CD4-positive, alpha-beta T cell treated with Interleukin-4 for 4 hours (primary cell): ENCODE measurements around the gene VSIG4.
"Not testable (repeated sequence)": the region's sequence is repeated elsewhere in the genome, so short reads cannot be mapped to it uniquely, and the experiment has no call there.

Experiments used
- DNase-seq: peaks from one replicate; pipeline ENCODE4 v3.0.0-alpha.2; 2020

VSIG4 gene, protein sequence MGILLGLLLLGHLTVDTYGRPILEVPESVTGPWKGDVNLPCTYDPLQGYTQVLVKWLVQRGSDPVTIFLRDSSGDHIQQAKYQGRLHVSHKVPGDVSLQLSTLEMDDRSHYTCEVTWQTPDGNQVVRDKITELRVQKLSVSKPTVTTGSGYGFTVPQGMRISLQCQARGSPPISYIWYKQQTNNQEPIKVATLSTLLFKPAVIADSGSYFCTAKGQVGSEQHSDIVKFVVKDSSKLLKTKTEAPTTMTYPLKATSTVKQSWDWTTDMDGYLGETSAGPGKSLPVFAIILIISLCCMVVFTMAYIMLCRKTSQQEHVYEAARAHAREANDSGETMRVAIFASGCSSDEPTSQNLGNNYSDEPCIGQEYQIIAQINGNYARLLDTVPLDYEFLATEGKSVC

DNA sequence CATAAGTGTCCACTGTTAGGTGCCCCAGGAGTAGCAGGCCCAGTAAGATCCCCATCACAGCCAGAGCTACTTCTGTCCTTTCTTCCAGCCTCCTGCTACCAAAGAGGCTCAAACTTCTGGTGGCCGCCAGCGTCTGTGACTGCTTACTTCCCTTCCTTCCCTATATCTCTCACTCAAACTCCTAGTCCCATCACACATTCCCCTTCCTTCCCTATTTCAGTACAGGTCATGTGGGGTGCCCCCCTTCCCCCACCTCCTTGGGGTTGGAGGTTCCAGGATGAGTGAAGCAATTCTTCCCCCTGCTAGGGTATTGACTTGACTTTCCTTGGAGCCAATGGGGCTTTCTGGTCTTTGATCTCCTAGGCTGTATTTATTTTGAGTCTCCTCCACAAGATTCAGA is at the start of gene VSIG4:
TSS of gene VSIG4 (minus strand) at position 137 of the 400 bp plus-strand sequence. CDS start at position 55, 82 bp downstream.
- no peak for DNase-seq

DNA sequence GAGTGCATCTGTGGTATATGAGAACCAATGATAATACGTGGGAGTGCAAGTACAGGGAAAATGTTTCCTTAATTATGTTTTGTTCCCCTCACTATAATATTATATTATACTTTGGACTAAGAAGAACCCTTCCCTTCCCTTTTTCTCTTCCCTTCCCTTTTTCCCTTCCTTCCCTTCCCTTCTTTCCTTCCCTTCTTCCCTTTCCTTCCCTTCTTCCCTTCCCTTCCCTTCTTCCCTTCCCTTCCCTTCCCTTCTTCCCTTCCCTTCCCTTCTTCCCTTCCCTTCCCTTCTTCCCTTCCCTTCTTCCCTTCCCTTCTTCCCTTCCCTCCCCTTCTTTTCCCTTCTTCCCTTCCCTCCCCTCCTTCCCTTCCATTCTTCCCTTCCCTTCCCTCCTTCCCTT is 36.9 kb upstream of the VSIG4 start:
- DNase-seq, result no peak

DNA sequence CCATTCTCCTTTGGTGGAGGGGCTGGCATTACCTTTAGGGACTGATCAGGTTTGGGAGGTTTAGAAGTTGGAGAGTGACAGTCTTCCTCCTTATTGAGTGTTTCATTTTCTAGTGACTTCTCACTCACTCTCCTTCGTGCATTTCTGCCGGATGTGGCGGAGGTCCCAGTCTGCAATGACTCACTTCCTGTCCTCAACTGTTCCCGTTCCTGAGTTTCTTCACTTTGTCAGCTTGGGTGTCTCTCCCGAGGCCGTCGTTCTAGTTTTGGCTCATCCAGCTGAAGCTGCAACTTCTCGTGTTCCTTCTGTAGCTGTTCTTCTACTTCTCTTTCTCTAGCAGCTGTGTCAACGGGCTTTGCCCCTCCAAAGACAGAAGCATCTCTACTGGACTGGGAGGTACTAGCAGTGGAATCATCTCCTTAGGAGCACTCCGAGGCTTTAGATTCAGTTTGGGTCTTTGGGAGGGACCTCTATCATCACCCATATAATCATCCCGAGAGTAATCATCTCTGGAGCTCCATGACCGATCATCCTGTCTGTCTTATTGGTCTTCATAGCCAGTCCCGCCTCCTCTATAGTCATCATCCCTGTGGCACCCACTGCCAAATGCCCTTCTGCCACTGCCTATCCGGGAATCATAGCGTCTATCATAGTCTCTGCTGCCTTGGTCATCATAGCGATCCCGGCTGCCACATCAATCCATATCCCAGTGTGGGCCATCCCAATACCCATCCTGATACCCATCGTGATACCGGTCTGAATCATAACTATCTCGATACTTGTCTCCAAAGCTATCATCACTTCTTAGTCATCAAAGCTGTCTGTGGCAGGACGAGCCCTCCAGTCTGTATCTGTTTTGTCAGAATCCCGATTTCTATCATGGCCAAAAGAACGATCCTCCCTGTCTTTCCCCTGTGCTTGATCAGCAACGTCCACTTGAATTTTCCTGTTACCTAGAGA is 35.3 kb upstream of the VSIG4 start:
- DNase-seq, result peak; percentile 41

DNA sequence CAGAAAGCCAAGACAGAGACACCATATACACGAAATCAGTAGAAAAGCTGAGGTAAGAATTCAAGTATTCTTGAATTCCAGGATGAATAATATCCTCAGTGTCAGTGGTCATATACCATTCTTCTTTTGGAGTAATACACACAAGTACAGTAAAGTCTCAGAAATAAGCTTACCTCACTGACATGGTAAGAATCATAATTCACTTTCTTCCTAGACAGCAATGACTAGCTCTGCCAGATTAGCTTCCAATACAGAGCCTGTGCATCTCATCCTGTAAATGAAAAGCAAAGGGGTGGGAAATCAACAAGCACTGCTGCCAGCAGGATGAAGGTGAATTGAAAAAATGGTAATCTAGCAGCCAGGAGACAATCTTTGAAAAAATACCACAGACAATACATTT is 31.2 kb upstream of the VSIG4 start:
- no peak for DNase-seq

DNA sequence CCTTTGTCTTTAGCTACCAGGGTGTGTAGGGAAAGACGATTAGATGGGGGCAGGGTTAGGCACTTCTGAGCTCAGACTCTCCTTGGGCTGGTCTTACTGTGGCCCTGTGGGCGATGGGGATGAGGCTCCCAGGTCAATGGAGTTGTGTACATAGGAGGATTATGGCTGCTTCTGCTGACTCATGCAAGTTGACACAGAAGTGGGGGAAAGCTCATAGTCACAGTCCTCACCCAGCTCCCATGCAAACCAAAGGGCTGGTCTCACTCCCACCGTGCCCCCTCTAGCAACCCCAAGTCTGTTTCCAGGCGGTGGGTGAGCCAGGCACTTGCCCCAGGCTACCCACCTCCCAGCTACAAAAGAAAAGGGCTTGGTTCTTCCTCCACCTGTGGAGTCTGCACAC is 24.4 kb upstream of the VSIG4 start:
- no peak for DNase-seq

DNA sequence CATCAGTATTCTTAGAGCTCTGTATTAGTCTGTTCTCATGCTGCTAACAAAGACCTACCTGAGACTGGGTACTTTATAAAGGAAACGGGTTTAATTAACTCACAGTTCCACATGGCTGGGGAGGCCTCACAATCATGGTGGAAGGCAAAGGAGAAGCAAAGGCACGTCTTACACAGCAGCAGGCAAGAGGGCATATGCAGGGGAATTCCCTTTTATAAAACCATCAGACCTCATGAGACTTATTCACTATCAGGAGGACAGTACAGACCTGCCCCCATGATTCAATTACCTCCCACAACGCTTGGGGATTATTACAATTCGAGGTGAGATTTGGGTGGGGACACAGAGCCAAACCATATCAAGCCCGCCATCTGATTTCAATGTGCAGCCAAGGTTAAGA is 17.1 kb upstream of the VSIG4 start:
- not testable (repeated sequence) for DNase-seq

DNA sequence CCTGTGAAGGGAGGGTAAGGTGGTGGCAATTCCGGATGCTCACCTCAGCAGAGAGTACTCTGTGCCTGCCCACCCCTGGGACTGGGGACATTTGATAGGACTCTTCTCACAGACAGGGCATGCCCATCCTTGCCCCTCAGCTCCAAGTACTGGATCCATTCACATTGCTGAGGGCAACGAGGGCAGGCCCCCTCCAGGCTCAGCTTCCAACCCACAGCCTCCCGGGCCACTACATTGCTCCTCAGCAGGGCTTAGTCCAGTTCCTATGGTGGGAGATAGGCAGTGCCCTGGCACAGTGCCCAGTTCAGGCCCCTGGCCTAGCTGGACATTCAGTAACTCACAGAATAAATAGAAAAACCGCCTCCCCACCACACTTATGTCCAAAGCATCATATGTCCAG is 15.1 kb upstream of the VSIG4 start:
- no peak for DNase-seq

DNA sequence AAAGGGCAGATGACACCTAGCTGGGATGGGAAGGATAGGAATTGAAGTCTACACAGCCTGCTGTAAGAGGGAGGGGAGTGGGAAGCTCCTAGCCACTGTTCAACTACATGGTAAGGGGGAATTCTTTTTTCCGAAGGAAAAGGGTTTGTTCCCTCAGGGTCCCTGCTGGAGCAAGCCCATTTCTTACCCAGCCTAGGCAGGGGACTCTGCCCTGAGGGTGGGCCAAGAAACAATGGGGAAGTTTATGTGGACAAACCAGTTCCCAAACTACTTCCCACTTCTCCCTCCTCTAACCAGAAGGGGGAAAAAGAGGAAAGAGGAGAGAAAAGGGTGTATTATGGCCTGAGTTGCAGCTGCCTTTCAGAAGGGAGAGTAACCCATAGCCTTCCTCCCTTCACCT is 13.5 kb upstream of the VSIG4 start:
- no peak for DNase-seq

DNA sequence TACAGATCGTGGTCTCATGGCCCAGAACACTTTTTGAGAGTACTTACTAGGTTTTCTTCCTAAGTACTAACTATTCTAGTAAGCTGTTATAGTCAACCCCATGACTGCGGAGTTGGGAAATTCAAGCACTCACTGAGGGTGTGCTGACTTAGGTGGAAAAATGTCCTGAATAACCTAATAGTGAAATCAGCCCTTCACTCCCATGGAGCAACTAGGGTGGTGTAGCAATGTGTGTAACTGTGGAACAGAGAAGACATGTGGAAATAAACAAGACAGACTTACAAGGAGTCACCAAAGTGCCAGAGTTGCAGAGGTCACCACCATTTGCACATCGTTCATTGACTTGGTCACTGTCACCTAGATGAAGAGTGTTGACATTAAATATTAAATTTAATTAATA is 12.1 kb upstream of the VSIG4 start:
- DNase-seq, result no peak

DNA sequence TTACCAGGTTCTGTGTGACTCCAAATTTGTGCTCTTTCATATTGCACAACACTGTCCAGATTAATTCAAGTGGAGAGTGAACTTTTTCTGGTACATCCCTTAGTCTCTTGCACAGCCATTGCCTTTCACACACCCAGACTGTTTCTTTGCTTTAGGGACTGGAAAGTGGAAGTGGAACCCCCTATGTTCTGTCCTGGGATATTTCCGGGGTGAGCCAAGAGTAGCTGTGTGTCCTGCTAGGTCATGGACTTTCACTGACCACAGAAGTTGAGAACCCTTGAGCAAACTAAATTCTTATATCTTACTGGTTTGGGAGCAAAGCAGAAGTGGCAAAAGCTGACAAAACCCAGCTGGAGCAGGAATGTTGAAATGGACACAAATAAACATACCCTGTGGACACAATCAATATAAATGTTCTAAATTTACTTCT is 10.3 kb upstream of the VSIG4 start:
- no peak for DNase-seq

DNA sequence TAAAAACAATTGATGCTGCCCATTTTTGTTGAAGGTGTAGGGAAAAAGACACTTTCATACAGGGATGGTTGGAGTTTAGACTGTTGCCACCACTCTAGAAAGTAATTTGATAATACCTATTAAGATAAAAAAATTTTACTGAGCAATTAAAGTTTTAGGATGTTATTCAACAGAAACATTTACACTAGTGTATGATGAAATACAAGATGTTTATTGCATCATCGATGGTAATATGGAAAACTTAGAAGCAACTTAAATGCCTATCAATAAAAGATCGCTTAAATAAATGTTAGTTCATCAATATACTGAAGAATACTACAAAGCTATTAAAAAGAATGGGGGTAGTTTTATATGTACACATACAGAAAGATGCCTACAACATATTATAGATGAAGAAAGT is 9.2 kb upstream of the VSIG4 start:
- DNase-seq, result no peak

DNA sequence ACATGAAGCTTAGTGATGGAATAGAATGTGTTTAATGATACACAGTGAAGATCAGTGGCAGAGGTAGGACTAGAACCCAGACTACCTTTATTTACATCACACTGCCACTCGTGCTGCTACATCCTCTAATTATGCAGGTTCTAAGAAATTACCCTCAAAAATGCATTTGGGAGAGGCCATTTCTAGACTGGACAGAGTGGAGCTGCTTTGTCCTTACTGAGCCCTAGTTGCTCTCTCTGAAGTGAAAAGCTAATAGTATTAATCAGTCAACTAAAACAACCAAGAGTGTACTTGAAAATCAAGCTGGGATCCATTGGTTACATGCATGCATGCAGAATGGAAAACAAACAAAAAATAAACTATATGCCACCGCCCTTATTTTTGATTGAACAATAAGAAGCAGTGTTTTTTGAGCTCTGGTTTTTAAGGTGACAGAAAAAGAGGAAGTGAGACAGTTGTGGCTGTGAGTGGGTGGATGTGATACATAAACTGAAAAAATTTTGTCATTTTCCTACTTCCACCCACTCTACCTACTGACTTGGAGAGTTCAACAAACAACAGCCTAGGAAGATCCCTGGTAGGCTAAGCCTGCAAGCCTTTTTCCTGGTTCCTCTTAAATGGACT is 6.8 kb upstream of the VSIG4 start:
- DNase-seq, result peak; percentile 55

DNA sequence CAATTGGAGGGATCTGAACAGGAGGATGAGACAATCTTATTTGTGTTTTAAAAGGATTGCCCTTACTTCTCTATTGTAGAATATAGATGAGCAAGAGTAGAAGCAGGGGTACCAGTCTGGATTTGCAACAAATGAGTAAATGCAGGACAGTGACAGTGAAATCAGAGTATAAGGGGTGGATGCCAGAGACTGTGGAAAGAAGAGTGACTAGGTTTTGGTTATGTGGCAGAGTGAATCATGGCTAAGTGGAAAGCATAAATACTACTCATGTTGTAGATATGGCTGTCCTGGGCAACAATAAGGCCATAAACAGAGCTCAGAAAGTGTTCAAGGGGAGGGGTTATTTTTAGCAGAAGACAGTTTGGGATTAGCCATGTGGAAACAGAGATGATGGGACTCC is 6.0 kb upstream of the VSIG4 start:
- peak; percentile 47 for DNase-seq

DNA sequence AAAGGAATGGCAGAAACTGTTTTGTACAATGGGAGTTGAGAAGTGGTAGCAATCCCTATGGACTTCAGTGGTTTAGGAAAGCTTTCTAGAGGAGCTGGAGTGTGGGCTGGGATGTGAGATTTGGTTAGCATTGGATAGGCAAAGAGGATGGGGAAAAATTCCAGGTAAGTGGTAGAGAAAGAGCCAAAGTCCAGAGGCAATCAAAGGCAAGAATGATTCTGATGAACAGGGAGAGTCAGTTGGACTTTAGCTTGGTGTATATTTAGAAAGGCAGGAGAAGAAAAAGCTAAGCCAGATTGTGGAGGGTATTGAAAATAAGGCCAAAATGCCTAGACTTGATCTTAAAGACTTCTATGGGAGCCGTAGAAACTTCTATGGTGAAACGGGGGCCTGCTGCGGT is 3.7 kb upstream of the VSIG4 start:
- no peak for DNase-seq

DNA sequence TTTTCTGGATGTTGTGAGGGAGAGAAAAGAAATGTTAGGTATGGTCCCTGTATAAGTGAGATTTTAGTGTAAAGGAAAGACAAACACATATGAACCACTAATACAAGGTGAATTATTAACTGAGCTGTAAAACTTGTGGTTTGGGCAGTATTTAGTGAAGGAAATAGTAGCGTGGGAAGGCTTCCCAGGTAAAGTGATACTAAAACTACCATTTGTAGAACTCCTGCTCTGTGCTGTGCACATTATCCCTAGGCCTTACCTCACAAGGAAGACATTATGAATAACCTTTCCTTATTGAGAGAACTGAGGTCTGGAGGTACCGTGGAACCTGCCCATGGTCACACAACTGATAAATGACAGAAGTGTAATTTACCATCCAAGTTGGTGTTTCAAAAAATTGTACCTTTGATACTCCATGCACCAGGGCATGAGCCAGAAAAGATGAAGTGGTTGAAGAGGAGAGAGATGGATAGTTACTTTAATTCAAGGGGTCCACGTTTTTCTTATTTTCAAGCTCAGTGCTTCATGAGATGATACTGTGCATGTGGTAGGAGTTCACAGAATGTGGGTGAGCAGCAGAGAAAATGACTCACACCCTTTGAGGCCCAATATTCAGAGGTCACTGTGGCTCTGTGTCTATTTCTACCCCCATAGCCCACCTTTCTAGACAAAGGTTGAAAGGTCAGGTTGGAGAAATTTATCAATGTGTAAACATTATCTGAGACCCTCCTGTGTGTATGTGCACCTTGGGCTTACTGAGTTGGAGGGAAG is 2.6 kb upstream of the VSIG4 start:
- no peak for DNase-seq

DNA sequence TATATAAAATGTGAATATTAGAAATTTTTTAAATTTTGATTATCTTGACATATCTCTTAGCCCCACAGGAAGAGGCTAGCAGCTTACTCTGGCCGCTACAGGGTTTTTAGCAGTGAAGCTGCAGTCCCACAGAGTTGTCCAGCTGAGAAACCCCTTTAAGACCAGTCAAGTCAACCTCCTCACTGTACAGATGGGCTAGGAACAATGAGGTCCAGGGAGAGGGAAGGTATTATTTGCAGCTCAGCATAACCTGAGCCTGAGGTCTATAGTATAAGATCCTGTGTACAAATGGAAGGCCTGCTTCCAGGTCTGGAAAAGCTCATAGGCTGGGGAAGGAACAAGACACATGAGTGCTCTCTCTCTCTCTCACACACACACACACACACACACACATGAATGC is 1.8 kb downstream of the VSIG4 start:
- no peak for DNase-seq

DNA sequence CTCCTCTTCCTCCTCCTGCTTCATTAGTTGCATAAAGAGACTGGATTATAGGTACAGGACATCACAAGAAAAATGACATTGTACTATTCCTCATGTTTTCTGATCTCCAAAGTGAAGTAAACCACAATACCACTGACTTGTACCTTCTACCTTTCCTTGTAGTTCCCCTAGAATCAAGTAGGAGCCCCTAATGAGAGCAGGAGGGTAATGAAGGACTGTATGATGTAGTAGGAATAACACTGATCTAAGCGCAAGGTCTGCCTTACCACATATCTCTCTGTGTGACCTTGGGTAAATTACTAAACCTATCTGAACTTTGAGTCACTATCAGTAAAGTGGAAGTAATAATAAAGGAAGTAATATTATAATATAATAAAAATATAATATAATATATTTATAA is 3.6 kb downstream of the VSIG4 start:
- no peak for DNase-seq

DNA sequence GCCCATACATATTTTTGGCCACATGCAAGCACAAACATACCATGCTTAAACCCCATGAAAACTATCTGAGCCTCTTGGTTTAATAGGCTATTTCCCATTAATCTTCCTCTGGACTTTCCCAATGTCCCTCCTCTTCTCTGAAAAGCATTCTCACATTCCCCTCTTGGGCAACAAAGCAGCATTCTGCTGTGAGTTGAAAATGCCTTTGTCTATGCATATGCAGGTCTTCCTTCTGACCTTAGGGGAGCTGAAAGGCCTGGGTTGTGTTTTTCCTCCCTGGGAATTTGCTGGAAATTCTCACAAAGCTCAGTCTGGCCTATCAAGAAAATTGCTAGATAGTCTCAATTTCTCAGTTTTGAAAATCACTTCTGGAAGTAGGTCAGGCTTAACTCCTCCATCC is 4.2 kb downstream of the VSIG4 start:
- no peak for DNase-seq

DNA sequence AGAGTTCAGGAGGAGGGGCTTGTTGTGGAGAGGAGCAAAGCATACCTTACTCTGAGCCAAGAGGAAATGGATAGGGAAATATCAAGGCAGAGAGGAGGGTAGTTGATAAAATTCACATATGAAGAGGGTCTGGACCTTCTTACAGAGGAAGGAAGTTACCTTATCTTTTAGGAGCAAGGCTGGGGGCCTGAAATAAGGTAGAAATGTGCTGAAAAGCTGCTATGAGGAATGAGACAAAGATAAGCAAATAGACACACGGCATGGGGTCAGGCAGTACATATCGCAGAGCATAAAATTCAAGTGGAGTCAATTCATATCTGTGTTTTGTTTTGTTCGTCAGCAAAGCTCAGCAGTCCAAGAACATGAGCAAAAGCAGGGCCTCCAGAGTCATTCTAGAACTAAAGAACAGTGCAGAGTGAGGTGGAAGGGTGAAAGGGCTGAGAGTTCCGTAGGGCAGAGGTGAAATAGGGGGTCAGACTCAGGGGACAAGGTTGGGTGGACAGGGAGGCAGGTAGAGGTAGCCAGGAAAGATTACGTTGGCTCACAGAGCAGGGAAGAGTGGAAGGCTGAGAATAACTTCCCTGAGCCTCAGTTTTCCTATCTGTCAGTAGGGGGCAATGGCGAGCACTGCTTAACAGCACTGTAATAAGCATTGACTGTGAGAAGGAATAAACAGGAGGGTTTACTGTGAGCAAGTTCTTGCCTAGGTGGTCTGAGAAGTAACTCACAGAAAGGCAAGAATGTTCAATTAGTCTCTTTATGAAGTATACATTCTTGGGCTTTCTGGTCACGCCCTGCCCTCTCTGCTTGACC is 9.2 kb downstream of the VSIG4 start:
- peak; percentile 54 for DNase-seq

DNA sequence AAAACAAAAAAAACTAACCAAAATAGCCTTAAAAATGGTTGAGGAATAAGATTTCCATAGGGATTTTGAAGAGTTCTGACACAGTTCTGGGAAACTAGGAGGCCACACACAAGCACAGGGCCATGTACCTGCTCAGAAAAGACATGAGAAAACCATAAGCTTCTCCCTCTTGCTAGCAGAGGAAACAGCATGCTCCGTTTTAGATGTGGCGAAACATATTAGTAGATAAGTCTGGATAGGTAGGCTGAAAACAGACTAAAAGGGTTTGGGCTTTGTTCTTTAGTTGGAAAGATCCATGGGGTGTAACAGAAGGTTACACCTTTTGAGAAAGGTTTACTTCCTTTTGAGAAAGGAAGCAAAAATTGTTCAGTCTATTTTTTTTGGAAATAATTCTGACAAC is 10.9 kb downstream of the VSIG4 start:
- no peak for DNase-seq

DNA sequence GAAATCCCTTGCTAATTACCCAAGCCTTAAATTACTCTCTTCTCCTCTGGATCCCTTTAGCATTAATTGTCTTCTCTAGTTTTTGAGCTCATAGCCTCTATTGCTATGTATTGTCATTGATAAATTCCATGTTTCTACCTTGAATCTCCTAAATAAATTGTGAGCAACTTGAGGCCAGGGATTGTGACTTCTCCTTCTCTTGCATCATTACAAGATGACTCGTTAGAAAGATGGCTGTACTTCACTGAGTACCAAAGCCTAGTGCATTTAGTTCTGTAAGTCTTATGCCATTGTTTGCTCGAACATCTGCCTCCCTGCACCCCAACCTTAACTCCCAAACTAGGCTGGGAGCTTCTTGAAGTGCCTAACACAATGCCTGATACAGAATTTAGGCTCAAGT is 15.3 kb downstream of the VSIG4 start:
- DNase-seq, result no peak

DNA sequence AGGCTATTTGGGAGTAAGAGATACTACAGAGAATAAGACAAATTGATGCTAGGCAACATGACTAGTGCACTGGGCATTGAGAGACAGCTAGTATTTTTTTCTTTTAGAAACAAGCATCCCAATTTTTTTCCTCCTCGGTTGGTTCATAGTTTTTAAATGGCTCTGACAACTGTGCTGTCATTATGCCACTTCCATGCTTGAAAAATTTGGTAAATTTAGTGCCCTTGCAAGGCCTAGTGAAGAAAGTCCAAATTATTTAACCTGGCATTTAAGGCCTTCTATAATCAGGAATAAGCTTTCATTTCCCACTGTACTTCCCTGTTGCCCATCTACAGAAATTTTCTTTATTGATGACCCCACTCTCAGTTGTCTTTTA is 15.8 kb downstream of the VSIG4 start:
- DNase-seq, result no peak
